ENCODE results near the gene IMMP2L.

- TF ChIP-seq USF2 (IDR thresholded peaks at IDR 0.05; ENCODE audit: borderline replicate concordance, low read depth, low read length) (no peak), CTCF (IDR thresholded peaks at IDR 0.05) (no peak), EZH2phosphoT487 (IDR thresholded peaks at IDR 0.05; ENCODE audit: borderline replicate concordance, low read depth) (no peak), MAX (IDR thresholded peaks at IDR 0.05; ENCODE audit: low read depth) (no peak), NRF1 (IDR thresholded peaks at IDR 0.05; ENCODE audit: low read depth, low read length) (no peak), RAD21 (IDR thresholded peaks at IDR 0.05; ENCODE audit: low read length) (no peak), EP300 (IDR thresholded peaks at IDR 0.05; ENCODE audit: borderline replicate concordance in 1 of 2, low read depth in 1 of 2, low read length in 1 of 2) (no peak)
Observed at GRCh38 chr7:111593343-111593742, 31.1 kb upstream of the IMMP2L start.

Data from SK-N-SH (cell line).